ENCODE data around the gene FN3KRP. TPM values are rescaled to one million over a fixed set of nuclear protein-coding genes. Genes with fewer than 3 reads are reported as not detected.

FN3KRP gene
- total RNA-seq (10 to 100 TPM; 10.1 to 15.5 TPM), polyA plus RNA-seq (10 to 100 TPM; 10.9 to 11.2 TPM)

GRCh38 chr17:82716203-82717010, at the start of gene FN3KRP:
FN3KRP (plus strand) TSS chr17:82716706; CDS start chr17:82716756, 50 bp downstream.
- peak within 1 kb of the TSS; percentile 20 to 42 for H3K9ac ChIP-seq (ENCODE audit: low read depth in 1 of 2, low read length in 2 of 2)
- 1% methylated on average over 75 of the region's 75 CpGs for WGBS
- peak; percentile 95 for DNase-seq (ENCODE audit: low spot score)
- TF ChIP-seq TAF1 (conservative IDR thresholded peaks at IDR 0.05) (no peak), REST (IDR thresholded peaks at IDR 0.05) (no peak), NR2F2 (IDR thresholded peaks at IDR 0.05) (no peak), YY1 (IDR thresholded peaks at IDR 0.05) (peak; percentile 62), ATF3 (IDR thresholded peaks at IDR 0.05) (no peak), RAD21 (IDR thresholded peaks at IDR 0.05) (peak in 1 of 2 donors; percentile 38), GABPA (IDR thresholded peaks at IDR 0.05 in 1 of 2, conservative IDR thresholded peaks at IDR 0.05 in 1 of 2) (peak in 1 of 2 donors; percentile 70), SP1 (IDR thresholded peaks at IDR 0.05) (peak; percentile 46), HNF4G (IDR thresholded peaks at IDR 0.05) (no peak), ZBTB33 (IDR thresholded peaks at IDR 0.05) (peak; percentile 78), JUND (IDR thresholded peaks at IDR 0.05) (no peak), MAX (IDR thresholded peaks at IDR 0.05) (no peak), RXRA (IDR thresholded peaks at IDR 0.05) (peak; percentile 41 to 47)
- peaks cover 1 to 20% (median 5%) of the 10 kb centered on the region in 4 donors for H3K36me3 ChIP-seq (ENCODE audit: control insufficient read depth in 4 of 4, insufficient read depth in 3 of 4, low read depth in 1 of 4, low read length in 3 of 4)
- H3K27me3 ChIP-seq (ENCODE audit: control insufficient read depth in 4 of 4, insufficient read depth in 4 of 4, low read length in 3 of 4): no peaks in the 10 kb centered on the region
- H3K4me1 ChIP-seq (ENCODE audit: control insufficient read depth in 4 of 4, insufficient read depth in 4 of 4, low read length in 3 of 4): peaks cover 2 to 22% (median 15%) of the 10 kb centered on the region in 4 donors
- H3K27ac ChIP-seq (ENCODE audit: low read depth in 1 of 2, low read length in 2 of 2): peak within 1 kb of the TSS; percentile 13 to 84
- no peaks in the 10 kb centered on the region for H3K9me3 ChIP-seq (ENCODE audit: control insufficient read depth in 4 of 4, low read length in 3 of 4)
- peak within 1 kb of the TSS; percentile 60 to 94 (median 75) for H3K4me3 ChIP-seq (ENCODE audit: low read depth in 1 of 3, low read length in 3 of 3)

GRCh38 chr17:82666931-82667667, 49.4 kb upstream of the FN3KRP start:
- Histone ChIP-seq H3K27me3 (ENCODE audit: control insufficient read depth in 4 of 4, insufficient read depth in 4 of 4, low read length in 3 of 4) (no peaks in the 10 kb centered on the region), H3K4me3 (ENCODE audit: low read depth in 1 of 3, low read length in 3 of 3) (no peak overlapping the region), H3K4me1 (ENCODE audit: control insufficient read depth in 4 of 4, insufficient read depth in 4 of 4, low read length in 3 of 4) (peaks cover 1 to 7% (median 3%) of the 10 kb centered on the region in 4 donors), H3K9me3 (ENCODE audit: control insufficient read depth in 4 of 4, low read length in 3 of 4) (no peaks in the 10 kb centered on the region), H3K36me3 (ENCODE audit: control insufficient read depth in 4 of 4, insufficient read depth in 3 of 4, low read depth in 1 of 4, low read length in 3 of 4) (no peaks in the 10 kb centered on the region), H3K9ac (ENCODE audit: low read depth in 1 of 2, low read length in 2 of 2) (no peak overlapping the region), H3K27ac (ENCODE audit: low read depth in 1 of 2, low read length in 2 of 2) (no peak overlapping the region)
- WGBS: 94% methylated on average over 28 of the region's 28 CpGs
- TF ChIP-seq NR2F2 (IDR thresholded peaks at IDR 0.05) (no peak), FOXA2 (IDR thresholded peaks at IDR 0.05) (no peak), HNF4G (IDR thresholded peaks at IDR 0.05) (no peak), ZBTB33 (IDR thresholded peaks at IDR 0.05) (no peak), REST (IDR thresholded peaks at IDR 0.05) (no peak), FOXA1 (IDR thresholded peaks at IDR 0.05) (no peak), MAX (IDR thresholded peaks at IDR 0.05) (no peak)
- no peak for DNase-seq (ENCODE audit: low spot score)

Data from liver (tissue), 9 donors.